Panc1 (cell line): ENCODE measurements around the gene TFAP2B. TPM values are rescaled to one million over a fixed set of nuclear protein-coding genes. Genes with fewer than 3 reads are reported as not detected.

Experiments
- ATAC-seq: fragments of 200-7000 bp; cut with Tn5 transposase; 2 replicates; pipeline ENCODE4 v1.9.1; 2020; ENCODE audit warnings: mild to moderate bottlenecking, moderate library complexity
- BruUV-seq: library from RNA; stranded (reverse); fragments of 400-500 nt; replicated peaks from 2 replicates; lab custom pipeline; 2021; lab: Mats Ljungman, UMichigan
- CTCF ChIA-PET: fragments of 300-600 bp; sonication (Branson Sonifier 250); formaldehyde crosslinking; loops from one replicate; lab custom pipeline; 2022; ENCODE audit warnings: antibody characterized with exemption; lab: Charles Lee
- POLR2A ChIA-PET: fragments of 300-600 bp; sonication (Branson Sonifier 250); formaldehyde crosslinking; loops from one replicate; lab custom pipeline; 2022; ENCODE audit warnings: antibody characterized with exemption; lab: Charles Lee
- DNase-seq: peaks from one replicate; pipeline ENCODE4 v3.0.0-alpha.2; 2010; ENCODE audit warnings: low read depth, low spot score
- H3K27ac ChIP-seq: 2 replicates; pipeline ENCODE4 v1.5.1; 2011; ENCODE audit warnings: mild to moderate bottlenecking, low read length, inconsistent platforms
- H3K27me3 ChIP-seq: fragments of 200-500 bp; sonication (Bioruptor generic); 2 replicates; pipeline ENCODE4 v1.6.0; 2014; ENCODE audit warnings: low read length, inconsistent platforms; ENCODE audit not compliant: control insufficient read depth, insufficient read depth
- H3K36me3 ChIP-seq: fragments of 200-500 bp; sonication (Bioruptor generic); 2 replicates; pipeline ENCODE4 v1.5.1; 2014; ENCODE audit warnings: inconsistent platforms, mild to moderate bottlenecking, low read length, moderate library complexity; ENCODE audit not compliant: control insufficient read depth, insufficient read depth
- H3K4me1 ChIP-seq: 2 replicates; pipeline ENCODE4 v1.5.1; 2011; ENCODE audit warnings: inconsistent platforms, mild to moderate bottlenecking, low read length, moderate library complexity; ENCODE audit not compliant: control insufficient read depth, insufficient read depth
- H3K4me3 ChIP-seq, 2 experiments: 2 replicates each; pipeline ENCODE4 v1.5.1; 2011 to 2012; ENCODE audit warnings: low read depth in 2 of 2, low read length in 2 of 2, mild to moderate bottlenecking in 2 of 2, inconsistent platforms in 1 of 2, moderate library complexity in 1 of 2
- H3K9me3 ChIP-seq: fragments of 200-500 bp; sonication (Bioruptor generic); 2 replicates; pipeline ENCODE4 v1.5.1; 2014; ENCODE audit warnings: low read depth, mild to moderate bottlenecking, inconsistent platforms, low read length, moderate library complexity; ENCODE audit not compliant: control insufficient read depth, insufficient read depth
- CTCF ChIP-seq: fragments of 450-650 bp; IDR thresholded peaks from 2 replicates; pipeline ENCODE4 v1.5.1; 2017; ENCODE audit warnings: mild to moderate bottlenecking
- POLR2AphosphoS5 ChIP-seq: IDR thresholded peaks from 2 replicates; pipeline ENCODE4 v1.6.1; 2012; ENCODE audit warnings: mild to moderate bottlenecking, low read depth, low read length, moderate library complexity
- REST ChIP-seq, 2 experiments: IDR thresholded peaks; 2 replicates each; pipeline ENCODE4 v1.6.1; 2011 to 2012; ENCODE audit warnings: low read depth in 2 of 2, control low read depth in 1 of 2, low read length in 1 of 2, mild to moderate bottlenecking in 1 of 2, moderate library complexity in 1 of 2; ENCODE audit not compliant: insufficient read depth in 1 of 2
- SIN3A ChIP-seq: IDR thresholded peaks from 2 replicates; pipeline ENCODE4 v1.6.1; 2012; ENCODE audit warnings: low read depth, mild to moderate bottlenecking, low read length, moderate library complexity, borderline replicate concordance; ENCODE audit not compliant: insufficient read depth
- TCF7L2 ChIP-seq: IDR thresholded peaks from 2 replicates; pipeline ENCODE4 v1.6.1; 2011; ENCODE audit warnings: mild to moderate bottlenecking, low read depth, low read length, inconsistent platforms
- in situ Hi-C: cut with HindIII; loops from 2 replicates; pipeline ENCODE4 v1.10.0; 2016; ENCODE audit warnings: low sequenced_read_pairs, low pct_unique_long_range_greater_than_20kb
- intact Hi-C: fragments of 100-400 bp; cut with micrococcal nuclease; formaldehyde crosslinking; loops from one replicate; pipeline ENCODE4 v1.10.0; 2022; ENCODE audit not compliant: unreplicated experiment
- total RNA-seq: library from RNA; stranded (reverse); gene quantifications from one replicate; pipeline ENCODE4 v1.2.1, GENCODE V29; 2021; ENCODE audit not compliant: unreplicated experiment

The TFAP2B gene
- total RNA-seq, 1 experiment from 2014 or later, result not detected

- H3K4me3 ChIP-seq, result no peak overlapping the region
- H3K36me3 ChIP-seq, result no peaks in the 10 kb centered on the region
- DNase-seq (no peak), ATAC-seq (no peak)
- in situ Hi-C loops (no loop called here), intact Hi-C loops (no loop called here)
- BruUV-seq, result no TSS peak
- H3K9me3 ChIP-seq, result no peaks in the 10 kb centered on the region
- H3K27me3 ChIP-seq, result no peaks in the 10 kb centered on the region
- H3K27ac ChIP-seq, result no peak overlapping the region
- TF ChIP-seq REST (IDR thresholded peaks at IDR 0.05; ENCODE audit: insufficient read depth in 1 of 2, low read depth in 2 of 2, low read length in 1 of 2) (no peak), CTCF (no peak), POLR2AphosphoS5 (no peak), SIN3A (no peak), TCF7L2 (no peak)
- POLR2A ChIA-PET, result no interaction called here
- no peaks in the 10 kb centered on the region for H3K4me1 ChIP-seq
- CTCF ChIA-PET, result no interaction called here
Observed at GRCh38 chr6:50891290-50891689, 72.6 kb downstream of the TFAP2B start.

Other genes with a start within 250 kb of the TFAP2B start
- gene TFAP2D, start 105.3 kb upstream of the TFAP2B start, total RNA-seq, result not detected